OCI-LY3 (cell line): ENCODE results near the gene GUCA2A.

Source experiments
- H2AFZ ChIP-seq: fragments of 200-600, 300-600 bp; shearing (Covaris generic); 2 replicates; pipeline ENCODE4 v1.6.0; 2014; ENCODE audit warnings: antibody characterized with exemption, low read depth, low read length
- H3K27ac ChIP-seq: fragments of 200-600, 300-600 bp; sonication (generic); 2 replicates; pipeline ENCODE4 v1.5.1; 2014; ENCODE audit warnings: mild to moderate bottlenecking, low read length, moderate library complexity, mixed read lengths
- H3K27me3 ChIP-seq: fragments of 200-600, 300-600 bp; sonication (generic); 2 replicates; pipeline ENCODE4 v1.6.1; 2014; ENCODE audit warnings: low read depth, low read length, mixed read lengths
- H3K36me3 ChIP-seq: fragments of 200-600, 300-600 bp; sonication (generic); replicated peaks from 2 replicates; pipeline ENCODE3; 2014; ENCODE audit warnings: low read depth, low read length, mixed read lengths
- H3K4me1 ChIP-seq: fragments of 300-600, 200-600 bp; sonication (generic); 2 replicates; pipeline ENCODE4 v1.6.1; 2014; ENCODE audit warnings: low read length, mixed read lengths
- H3K4me2 ChIP-seq: fragments of 200-600, 300-600 bp; sonication (generic); 2 replicates; pipeline ENCODE4 v1.6.1; 2014; ENCODE audit warnings: low read length, mixed read lengths
- H3K4me3 ChIP-seq: fragments of 300-600, 200-600 bp; sonication (generic); 2 replicates; pipeline ENCODE4 v1.5.1; 2014; ENCODE audit warnings: antibody characterized with exemption, mild to moderate bottlenecking, low read length, moderate library complexity
- H3K79me2 ChIP-seq: fragments of 300-600, 200-600 bp; shearing (Covaris generic); 2 replicates; pipeline ENCODE4 v1.6.1; 2014; ENCODE audit warnings: mild to moderate bottlenecking, low read length, mixed read lengths
- H3K9ac ChIP-seq: fragments of 300-600, 200-600 bp; shearing (Covaris generic); 2 replicates; pipeline ENCODE4 v1.6.0; 2014; ENCODE audit warnings: mild to moderate bottlenecking, low read length, moderate library complexity
- H3K9me3 ChIP-seq: fragments of 200-600, 300-600 bp; shearing (Covaris generic); 2 replicates; pipeline ENCODE4 v1.6.1; 2014; ENCODE audit warnings: low read length, mixed read lengths; ENCODE audit not compliant: insufficient read depth
- H4K20me1 ChIP-seq: fragments of 200-600, 300-600 bp; sonication (generic); 2 replicates; pipeline ENCODE4 v1.6.1; 2016; ENCODE audit warnings: low read length, mixed read lengths; ENCODE audit not compliant: insufficient read depth
- EZH2phosphoT487 ChIP-seq: fragments of 200-600 bp; shearing (Covaris generic); IDR thresholded peaks from 2 replicates; pipeline ENCODE4 v1.6.1; 2018; ENCODE audit warnings: antibody characterized with exemption, mixed run types, low read depth
- TF ChIP-seq, protein P1 (sequence below): fragments of 200-600, 300-600 bp; sonication (generic); IDR thresholded peaks from 2 replicates; pipeline ENCODE4 v1.5.1; 2014; ENCODE audit warnings: antibody characterized with exemption, low read length, low read depth

The GUCA2A gene

GRCh38 chr1:42183210-42183956 lies 18.8 kb upstream of the GUCA2A start:
- no peaks in the 10 kb centered on the region for H4K20me1 ChIP-seq
- H3K9me3 ChIP-seq, result no peaks in the 10 kb centered on the region
- H3K9ac ChIP-seq, result no peak overlapping the region
- H2AFZ ChIP-seq, result no peak overlapping the region
- H3K4me3 ChIP-seq, result no peak overlapping the region
- no peak overlapping the region for H3K4me2 ChIP-seq
- TF ChIP-seq EZH2phosphoT487, result no peak
- TF ChIP-seq, protein P1, sequence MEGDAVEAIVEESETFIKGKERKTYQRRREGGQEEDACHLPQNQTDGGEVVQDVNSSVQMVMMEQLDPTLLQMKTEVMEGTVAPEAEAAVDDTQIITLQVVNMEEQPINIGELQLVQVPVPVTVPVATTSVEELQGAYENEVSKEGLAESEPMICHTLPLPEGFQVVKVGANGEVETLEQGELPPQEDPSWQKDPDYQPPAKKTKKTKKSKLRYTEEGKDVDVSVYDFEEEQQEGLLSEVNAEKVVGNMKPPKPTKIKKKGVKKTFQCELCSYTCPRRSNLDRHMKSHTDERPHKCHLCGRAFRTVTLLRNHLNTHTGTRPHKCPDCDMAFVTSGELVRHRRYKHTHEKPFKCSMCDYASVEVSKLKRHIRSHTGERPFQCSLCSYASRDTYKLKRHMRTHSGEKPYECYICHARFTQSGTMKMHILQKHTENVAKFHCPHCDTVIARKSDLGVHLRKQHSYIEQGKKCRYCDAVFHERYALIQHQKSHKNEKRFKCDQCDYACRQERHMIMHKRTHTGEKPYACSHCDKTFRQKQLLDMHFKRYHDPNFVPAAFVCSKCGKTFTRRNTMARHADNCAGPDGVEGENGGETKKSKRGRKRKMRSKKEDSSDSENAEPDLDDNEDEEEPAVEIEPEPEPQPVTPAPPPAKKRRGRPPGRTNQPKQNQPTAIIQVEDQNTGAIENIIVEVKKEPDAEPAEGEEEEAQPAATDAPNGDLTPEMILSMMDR, result no peak
- no peak overlapping the region for H3K27ac ChIP-seq
- no peaks in the 10 kb centered on the region for H3K79me2 ChIP-seq
- H3K27me3 ChIP-seq, result no peaks in the 10 kb centered on the region
- H3K4me1 ChIP-seq, result no peaks in the 10 kb centered on the region
- H3K36me3 ChIP-seq, result peaks cover 5% of the 10 kb centered on the region

DNA sequence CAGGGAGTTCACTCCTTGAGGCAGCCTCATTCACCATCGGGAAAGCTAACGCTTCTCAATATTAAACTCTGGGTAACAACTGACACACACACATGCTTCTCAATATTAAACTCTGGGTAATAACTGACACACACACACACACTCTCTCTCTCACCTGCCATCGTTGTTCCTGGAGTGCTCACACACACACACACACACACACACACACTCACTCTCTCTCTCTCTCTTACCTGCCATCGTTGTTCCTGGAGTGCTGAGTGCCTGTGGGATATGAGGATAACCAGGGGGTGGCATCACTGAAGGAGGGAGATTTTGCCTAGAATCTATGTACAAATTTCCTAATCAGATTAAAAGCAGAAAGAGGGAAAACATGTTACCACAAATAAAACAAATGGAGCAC lies 17.1 kb upstream of the GUCA2A start:
- Histone ChIP-seq H3K27ac (no peak overlapping the region), H3K9ac (no peak overlapping the region), H3K79me2 (no peaks in the 10 kb centered on the region), H3K9me3 (no peaks in the 10 kb centered on the region), H3K27me3 (no peaks in the 10 kb centered on the region), H2AFZ (no peak overlapping the region), H4K20me1 (no peaks in the 10 kb centered on the region), H3K4me1 (no peaks in the 10 kb centered on the region), H3K4me3 (no peak overlapping the region), H3K4me2 (no peak overlapping the region), H3K36me3 (peaks cover 5% of the 10 kb centered on the region)
- TF ChIP-seq, protein P1, result no peak
- no peak for TF ChIP-seq EZH2phosphoT487

GRCh38 chr1:42179900-42180329 lies 15.4 kb upstream of the GUCA2A start:
- H3K9ac ChIP-seq, result no peak overlapping the region
- no peak overlapping the region for H3K4me2 ChIP-seq

DNA sequence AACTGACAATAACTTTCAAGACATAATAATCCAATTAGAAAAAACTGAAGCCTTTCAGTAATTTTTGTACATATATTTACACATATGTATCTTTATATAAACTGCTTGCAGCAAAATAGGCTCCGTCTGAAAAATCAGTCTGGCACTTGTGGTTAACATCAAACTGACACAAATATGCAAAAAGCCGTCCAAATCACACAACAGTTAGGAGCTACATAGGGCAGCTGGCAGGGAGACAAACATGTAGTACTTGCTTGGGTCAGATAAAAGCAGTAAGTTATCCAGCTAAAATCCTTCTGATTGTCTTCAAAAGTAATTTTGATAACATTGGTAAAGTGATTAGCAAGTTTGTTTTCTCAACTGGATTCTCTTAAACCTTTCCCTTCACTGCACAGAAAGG lies 14.7 kb upstream of the GUCA2A start:
- H3K4me3 ChIP-seq, result no peak overlapping the region
- H3K4me1 ChIP-seq, result no peaks in the 10 kb centered on the region
- H3K9ac ChIP-seq, result no peak overlapping the region
- no peak overlapping the region for H3K4me2 ChIP-seq
- no peak overlapping the region for H3K27ac ChIP-seq
- H4K20me1 ChIP-seq, result no peaks in the 10 kb centered on the region
- peaks cover 5% of the 10 kb centered on the region for H3K36me3 ChIP-seq
- no peaks in the 10 kb centered on the region for H3K9me3 ChIP-seq
- H3K27me3 ChIP-seq, result no peaks in the 10 kb centered on the region
- H3K79me2 ChIP-seq, result no peaks in the 10 kb centered on the region
- no peak overlapping the region for H2AFZ ChIP-seq
- no peak for TF ChIP-seq EZH2phosphoT487
- TF ChIP-seq, protein P1, result no peak

More at GRCh38 chr1:42179900-42180329, 15.4 kb upstream of the GUCA2A start:
- no peak overlapping the region for H2AFZ ChIP-seq
- no peak overlapping the region for H3K27ac ChIP-seq
- no peaks in the 10 kb centered on the region for H3K9me3 ChIP-seq
- no peak overlapping the region for H3K4me3 ChIP-seq
- TF ChIP-seq, protein P1, result no peak
- TF ChIP-seq EZH2phosphoT487, result no peak
- H3K36me3 ChIP-seq, result peaks cover 5% of the 10 kb centered on the region
- H3K79me2 ChIP-seq, result no peaks in the 10 kb centered on the region
- H3K4me1 ChIP-seq, result no peaks in the 10 kb centered on the region
- H3K27me3 ChIP-seq, result no peaks in the 10 kb centered on the region
- H4K20me1 ChIP-seq, result no peaks in the 10 kb centered on the region
